ENCODE measurements around the gene FAM184A. TPM values are rescaled to one million over a fixed set of nuclear protein-coding genes. Genes with fewer than 3 reads are reported as not detected.

FAM184A gene
- total RNA-seq, 2 donors from 2014 or later = 6.5 to 9.9 TPM

- H3K27ac ChIP-seq = no peak overlapping the region
- DNase-seq = no peak
Measured at GRCh38 chr6:118981884-118982574, 96.4 kb downstream of the FAM184A start.

GRCh38 chr6:118980063-118980462, 98.4 kb downstream of the FAM184A start:
- intact Hi-C loops (cut with DNase I) = no loop called here
- Histone ChIP-seq H3K27me3 (no peaks in the 10 kb centered on the region), H3K27ac (no peak overlapping the region), H3K4me1 (no peaks in the 10 kb centered on the region), H3K9me3 (no peaks in the 10 kb centered on the region), H3K36me3 (replicated peaks in 1 of 2; ENCODE audit: insufficient read depth in 1 of 2, low read depth in 2 of 2) (no peaks in the 10 kb centered on the region), H3K4me3 (no peak overlapping the region)
- TF ChIP-seq POLR2A (IDR thresholded peaks at IDR 0.05) = no peak
- no peak for TF ChIP-seq CTCF (IDR thresholded peaks at IDR 0.05)
- WGBS, 2 donors = 84 to 90% methylated on average over 5 of the region's 5 CpGs
- DNase-seq = peak in 1 of 4 donors; percentile 16
- no peak for ATAC-seq

More at GRCh38 chr6:118981884-118982574, 96.4 kb downstream of the FAM184A start:
- no peak for ATAC-seq
- no peaks in the 10 kb centered on the region for H3K4me1 ChIP-seq
- intact Hi-C loops (cut with DNase I) = no loop called here
- TF ChIP-seq CTCF (IDR thresholded peaks at IDR 0.05) (no peak), POLR2A (IDR thresholded peaks at IDR 0.05) (no peak)
- no peaks in the 10 kb centered on the region for H3K36me3 ChIP-seq (replicated peaks in 1 of 2; ENCODE audit: insufficient read depth in 1 of 2, low read depth in 2 of 2)
- WGBS, 2 donors = 69 to 90% methylated on average over 6 of the region's 6 CpGs
- H3K4me3 ChIP-seq = no peak overlapping the region
- no peaks in the 10 kb centered on the region for H3K27me3 ChIP-seq
- no peaks in the 10 kb centered on the region for H3K9me3 ChIP-seq

GRCh38 chr6:118974790-118975189, 103.7 kb downstream of the FAM184A start:
- 56 to 87% methylated on average over 1 of the region's 1 CpG for WGBS, 2 donors
- no peak for ATAC-seq

GRCh38 chr6:118971682-118972081, 106.8 kb downstream of the FAM184A start:
- DNase-seq = no peak
- no peak overlapping the region for H3K27ac ChIP-seq
- TF ChIP-seq CTCF (IDR thresholded peaks at IDR 0.05) = no peak
- no peak for TF ChIP-seq POLR2A (IDR thresholded peaks at IDR 0.05)
- H3K4me1 ChIP-seq = no peaks in the 10 kb centered on the region
- 90 to 95% methylated on average over 1 of the region's 1 CpG for WGBS, 2 donors
- H3K27me3 ChIP-seq = no peaks in the 10 kb centered on the region
- ATAC-seq = no peak
- H3K9me3 ChIP-seq = no peaks in the 10 kb centered on the region
- no peak overlapping the region for H3K4me3 ChIP-seq
- intact Hi-C loops (cut with DNase I) = loop anchor here (10.0 kb wide), 1 partner anchor 133 kb away; no protein-coding TSS in a partner anchor
- H3K36me3 ChIP-seq (replicated peaks in 1 of 2; ENCODE audit: insufficient read depth in 1 of 2, low read depth in 2 of 2) = no peaks in the 10 kb centered on the region

More at GRCh38 chr6:118974790-118975189, 103.7 kb downstream of the FAM184A start:
- Histone ChIP-seq H3K27ac (no peak overlapping the region), H3K4me1 (no peaks in the 10 kb centered on the region), H3K9me3 (no peaks in the 10 kb centered on the region), H3K4me3 (no peak overlapping the region), H3K27me3 (no peaks in the 10 kb centered on the region), H3K36me3 (replicated peaks in 1 of 2; ENCODE audit: insufficient read depth in 1 of 2, low read depth in 2 of 2) (no peaks in the 10 kb centered on the region)
- DNase-seq = no peak
- TF ChIP-seq CTCF (IDR thresholded peaks at IDR 0.05) = no peak
- TF ChIP-seq POLR2A (IDR thresholded peaks at IDR 0.05) = no peak
- intact Hi-C loops (cut with DNase I) = loop anchor here (10.0 kb wide), 1 partner anchor 130 kb away; no protein-coding TSS in a partner anchor

GRCh38 chr6:118970866-118971265, 107.6 kb downstream of the FAM184A start:
- ATAC-seq = no peak
- Histone ChIP-seq H3K9me3 (no peaks in the 10 kb centered on the region), H3K27me3 (no peaks in the 10 kb centered on the region), H3K4me1 (no peaks in the 10 kb centered on the region), H3K27ac (no peak overlapping the region), H3K4me3 (no peak overlapping the region), H3K36me3 (replicated peaks in 1 of 2; ENCODE audit: insufficient read depth in 1 of 2, low read depth in 2 of 2) (no peaks in the 10 kb centered on the region)
- no peak for DNase-seq
- TF ChIP-seq CTCF (IDR thresholded peaks at IDR 0.05) = no peak
- TF ChIP-seq POLR2A (IDR thresholded peaks at IDR 0.05) = no peak
- intact Hi-C loops (cut with DNase I) = loop anchor here (10.0 kb wide), 1 partner anchor 134 kb away; no protein-coding TSS in a partner anchor
- WGBS, 2 donors = 95% methylated on average over 3 of the region's 3 CpGs
